Measurements from ENCODE around the gene FKBP5. TPM values are rescaled to one million over a fixed set of nuclear protein-coding genes. Genes with fewer than 3 reads are reported as not detected.

FKBP5 gene
- total and polyA plus RNA-seq, 2 donors (not counting 1 experiment from before 2014, with no cell fraction given): 2.8 to 7.4 TPM

DNA sequence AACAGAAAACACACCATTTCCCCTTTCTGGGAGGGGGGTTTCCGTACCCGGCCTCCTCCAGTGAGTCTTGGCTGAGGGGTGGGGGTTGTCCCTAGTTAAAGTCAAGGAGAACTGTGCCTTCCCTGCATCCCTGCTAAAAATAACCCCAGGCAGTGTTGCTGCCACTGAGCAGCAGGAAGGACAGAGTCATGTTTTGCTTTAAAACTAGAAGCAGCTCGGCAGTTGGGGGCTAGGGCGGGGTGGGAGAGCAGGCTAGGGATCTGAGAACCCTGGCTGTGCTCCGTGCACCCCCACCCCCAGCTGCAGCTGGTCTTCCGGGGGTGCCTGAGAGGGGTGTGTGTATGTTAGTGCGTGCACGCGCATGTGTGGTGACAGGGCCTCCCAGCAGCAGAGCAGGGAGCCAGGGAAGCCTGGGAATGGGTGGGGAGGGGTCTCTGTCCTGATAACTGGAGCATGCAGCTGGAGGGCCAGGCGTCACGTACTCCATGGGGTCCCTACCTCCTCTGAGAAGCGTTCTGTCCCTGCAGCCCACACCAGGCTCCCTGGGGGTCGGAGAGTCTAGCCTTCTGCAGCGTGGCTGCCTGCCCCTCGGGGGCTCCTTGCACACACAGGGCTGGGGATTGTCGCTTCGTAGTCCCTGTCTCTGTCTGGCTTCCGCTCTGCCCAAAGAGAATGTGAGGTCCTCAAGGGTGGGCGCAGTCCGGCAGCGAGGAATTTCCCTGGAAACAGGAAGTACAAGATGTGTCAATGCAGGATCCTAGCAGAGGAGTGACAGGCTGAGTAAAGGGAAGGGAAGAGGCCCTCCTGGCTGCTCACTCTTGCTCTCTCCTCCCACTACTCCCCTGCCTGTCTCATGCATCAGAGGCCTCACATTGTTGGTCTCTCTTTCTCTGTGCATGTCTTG lies 31.4 kb upstream of the FKBP5 start:
- TF ChIP-seq EZH2 (IDR thresholded peaks at IDR 0.05; ENCODE audit: borderline replicate concordance, insufficient read depth, low read depth, low read length, poor library complexity, severe bottlenecking): no peak
- TF ChIP-seq, protein P1, sequence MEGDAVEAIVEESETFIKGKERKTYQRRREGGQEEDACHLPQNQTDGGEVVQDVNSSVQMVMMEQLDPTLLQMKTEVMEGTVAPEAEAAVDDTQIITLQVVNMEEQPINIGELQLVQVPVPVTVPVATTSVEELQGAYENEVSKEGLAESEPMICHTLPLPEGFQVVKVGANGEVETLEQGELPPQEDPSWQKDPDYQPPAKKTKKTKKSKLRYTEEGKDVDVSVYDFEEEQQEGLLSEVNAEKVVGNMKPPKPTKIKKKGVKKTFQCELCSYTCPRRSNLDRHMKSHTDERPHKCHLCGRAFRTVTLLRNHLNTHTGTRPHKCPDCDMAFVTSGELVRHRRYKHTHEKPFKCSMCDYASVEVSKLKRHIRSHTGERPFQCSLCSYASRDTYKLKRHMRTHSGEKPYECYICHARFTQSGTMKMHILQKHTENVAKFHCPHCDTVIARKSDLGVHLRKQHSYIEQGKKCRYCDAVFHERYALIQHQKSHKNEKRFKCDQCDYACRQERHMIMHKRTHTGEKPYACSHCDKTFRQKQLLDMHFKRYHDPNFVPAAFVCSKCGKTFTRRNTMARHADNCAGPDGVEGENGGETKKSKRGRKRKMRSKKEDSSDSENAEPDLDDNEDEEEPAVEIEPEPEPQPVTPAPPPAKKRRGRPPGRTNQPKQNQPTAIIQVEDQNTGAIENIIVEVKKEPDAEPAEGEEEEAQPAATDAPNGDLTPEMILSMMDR (IDR thresholded peaks at IDR 0.05): no peak
- DNase-seq: peak; percentile 84
- Mint-ChIP-seq H3K27me3 (no peaks in the 10 kb centered on the region), H3K4me3 (peak overlapping the region; percentile 84), H3K27ac (peak overlapping the region; percentile 87), H3K9me3 (ENCODE audit: insufficient read depth) (no peaks in the 10 kb centered on the region), H3K4me1 (peaks cover 49% of the 10 kb centered on the region)
- Histone ChIP-seq H3K4me3 (ENCODE audit: control extremely low read depth in 1 of 5, extremely low read depth in 1 of 5, insufficient read depth in 1 of 5, low read depth in 2 of 5, low read length in 4 of 5) (peak overlapping the region in 4 of 5 experiments; percentile 21 to 49 (median 32)), H3K79me2 (ENCODE audit: control insufficient read depth, insufficient read depth, low read length) (no peaks in the 10 kb centered on the region), H3K4me1 (ENCODE audit: control insufficient read depth in 2 of 2, insufficient read depth in 2 of 2, low read length in 2 of 2) (peaks cover 39 to 49% of the 10 kb centered on the region in 2 donors), H3K9ac (ENCODE audit: low read length) (peak overlapping the region; percentile 62), H2AFZ (ENCODE audit: insufficient read depth, low read depth, low read length, poor library complexity, severe bottlenecking) (peak overlapping the region; percentile 81), H3K36me3 (replicated peaks in 1 of 2; ENCODE audit: control extremely low read depth in 1 of 2, control insufficient read depth in 1 of 2, extremely low read depth in 1 of 2, insufficient read depth in 2 of 2, low read length in 1 of 2) (no peaks in the 10 kb centered on the region), H3K9me3 (ENCODE audit: control extremely low read depth in 1 of 3, control insufficient read depth in 2 of 3, insufficient read depth in 1 of 3, low read length in 2 of 3) (no peaks in the 10 kb centered on the region), H4K20me1 (ENCODE audit: control insufficient read depth, insufficient read depth, low read length, poor library complexity, severe bottlenecking) (no peaks in the 10 kb centered on the region), H3K27me3 (replicated peaks in 1 of 4; ENCODE audit: control extremely low read depth in 1 of 4, control insufficient read depth in 3 of 4, insufficient read depth in 4 of 4, low read length in 3 of 4) (peaks cover 0 to 1% (median 0%) of the 10 kb centered on the region in 4 experiments), H3K4me2 (replicated peaks; ENCODE audit: low read depth, low read length, poor library complexity, severe bottlenecking) (peak overlapping the region; percentile 95), H3K27ac (ENCODE audit: low read length in 2 of 2) (peak overlapping the region; percentile 80 to 84)
- ChIA-PET CTCF (interaction anchor here (0.7 to 7.0 kb wide), 6 partner anchors 11 to 474 kb away, joined by 3 to 48 read pairs (median 3); partner anchors contain the start of gene ARMC12), POLR2A (interaction anchor here (0.6 to 1.4 kb wide), 4 partner anchors 8 to 37 kb away, joined by 3 to 8 read pairs (median 4); no protein-coding TSS in a partner anchor)
- WGBS (ENCODE audit: insufficient coverage): 2% methylated on average over 16 of the region's 21 CpGs
- ATAC-seq (ENCODE audit: low read depth): peak; percentile 73
- intact Hi-C loops (cut with micrococcal nuclease): loop anchor here (1.0 to 5.0 kb wide), 3 partner anchors 8 to 53 kb away; partner anchors contain the start of gene FKBP5

Measured in B cell (primary cell).